H1 (cell line): ENCODE results near the gene SAG. TPM values are rescaled to one million over a fixed set of nuclear protein-coding genes. Genes with fewer than 3 reads are reported as not detected.

Experiments used
- CTCF ChIA-PET: fragments of 300-600 bp; sonication (Branson Sonifier 250); formaldehyde crosslinking; loops from one replicate; lab custom pipeline; 2021; ENCODE audit not compliant: partially characterized antibody; lab: Charles Lee
- POLR2A ChIA-PET: fragments of 300-600 bp; sonication (Branson Sonifier 250); formaldehyde crosslinking; loops from one replicate; lab custom pipeline; 2021; ENCODE audit warnings: inconsistent platforms; ENCODE audit not compliant: partially characterized antibody; lab: Charles Lee
- DNase-seq, 2 experiments: peaks; one replicate each; pipeline versions ENCODE4 v3.0.0 to v3.0.0-alpha.2; 2010 to 2022; ENCODE audit warnings: low spot score in 2 of 2, low read depth in 1 of 2, mixed read lengths in 1 of 2
- FAIRE-seq: peaks from 2 replicates; lab custom pipeline; 2011; peaks lifted over from hg19 to GRCh38; lab: Jason Lieb, UNC
- H2AFZ ChIP-seq: 2 replicates; pipeline ENCODE4 v1.8.1; 2012; ENCODE audit warnings: low read length, inconsistent platforms
- H2AK5ac ChIP-seq: 2 replicates; pipeline ENCODE4 v1.6.1; 2013; ENCODE audit warnings: low read depth, low read length
- H2BK120ac ChIP-seq: replicated peaks from 2 replicates; pipeline ENCODE3; 2013; ENCODE audit warnings: low read depth, low read length, inconsistent platforms
- H2BK12ac ChIP-seq: 2 replicates; pipeline ENCODE4 v1.6.1; 2013; ENCODE audit warnings: low read depth, low read length
- H2BK15ac ChIP-seq: 2 replicates; pipeline ENCODE4 v1.6.1; 2013; ENCODE audit warnings: low read length
- H2BK20ac ChIP-seq: 2 replicates; pipeline ENCODE4 v1.6.1; 2013; ENCODE audit warnings: low read length
- H2BK5ac ChIP-seq: 2 replicates; pipeline ENCODE4 v1.6.1; 2013; ENCODE audit warnings: low read depth, low read length
- H3K14ac ChIP-seq: 2 replicates; pipeline ENCODE4 v1.6.1; 2013; ENCODE audit warnings: inconsistent platforms; ENCODE audit not compliant: insufficient read length
- H3K18ac ChIP-seq: 2 replicates; pipeline ENCODE4 v1.6.1; 2013; ENCODE audit warnings: low read length; ENCODE audit errors: extremely low read depth
- H3K23ac ChIP-seq: 2 replicates; pipeline ENCODE4 v1.6.1; 2013; ENCODE audit warnings: inconsistent platforms; ENCODE audit not compliant: insufficient read length
- H3K23me2 ChIP-seq: 2 replicates; pipeline ENCODE4 v1.6.1; 2013; ENCODE audit warnings: low read depth, low read length
- H3K27ac ChIP-seq: 2 replicates; pipeline ENCODE4 v1.6.1; 2011; ENCODE audit warnings: low read depth, low read length, inconsistent platforms
- H3K27me3 ChIP-seq, 4 experiments: replicated peaks in 1 of 4; 1 replicate in 1 of 4; 2 replicates in 3 of 4; pipeline versions ENCODE4 v1.6.1 to v1.8.1; 2011 to 2013; ENCODE audit warnings: low read length in 3 of 4, mild to moderate bottlenecking in 3 of 4, inconsistent platforms in 2 of 4, mixed read lengths in 2 of 4, moderate library complexity in 1 of 4; ENCODE audit not compliant: control insufficient read depth in 3 of 4, insufficient read depth in 3 of 4; ENCODE audit errors: extremely low read depth in 1 of 4
- H3K36me3 ChIP-seq, 4 experiments: 2 replicates each; pipeline versions ENCODE4 v1.6.1 to v1.8.1; 2011 to 2013; ENCODE audit warnings: mild to moderate bottlenecking in 4 of 4, low read length in 3 of 4, moderate library complexity in 2 of 4, control low read depth in 1 of 4, inconsistent platforms in 1 of 4; ENCODE audit not compliant: insufficient read depth in 4 of 4, control insufficient read depth in 2 of 4
- H3K4ac ChIP-seq: replicated peaks from 2 replicates; pipeline ENCODE3; 2013; ENCODE audit warnings: low read length, low read depth, mixed read lengths, inconsistent platforms; ENCODE audit not compliant: insufficient read length
- H3K4me1 ChIP-seq, 4 experiments: replicated peaks in 1 of 4; 1 replicate in 1 of 4; 2 replicates in 3 of 4; pipeline versions ENCODE4 v1.6.1 to v1.8.1; 2011 to 2013; ENCODE audit warnings: low read length in 3 of 4, inconsistent platforms in 2 of 4, mixed read lengths in 1 of 4; ENCODE audit not compliant: insufficient read depth in 4 of 4, control insufficient read depth in 3 of 4
- H3K4me2 ChIP-seq, 2 experiments: 2 replicates each; pipeline versions ENCODE4 v1.6.1 to v1.8.1; 2011 to 2013; ENCODE audit warnings: low read depth in 2 of 2, low read length in 2 of 2, control low read depth in 1 of 2, inconsistent platforms in 1 of 2, mild to moderate bottlenecking in 1 of 2; ENCODE audit not compliant: insufficient read depth in 1 of 2
- H3K4me3 ChIP-seq, 4 experiments: fragments of 200-600, 300-600 bp in 1 of 4; sonication (generic), shearing (Covaris generic), sonication (Bioruptor Twin) in 1 of 4; 2 replicates each; pipeline versions ENCODE4 v1.5.1 to v1.8.1; 2011 to 2016; ENCODE audit warnings: low read length in 4 of 4, low read depth in 3 of 4, control low read depth in 2 of 4, inconsistent platforms in 2 of 4, mild to moderate bottlenecking in 2 of 4, mixed read lengths in 1 of 4, moderate library complexity in 1 of 4; ENCODE audit not compliant: insufficient read depth in 2 of 4; ENCODE audit errors: extremely low read depth in 1 of 4
- H3K56ac ChIP-seq: replicated peaks from 2 replicates; pipeline ENCODE3; 2013; ENCODE audit warnings: low read depth, mild to moderate bottlenecking, mixed read lengths, low read length, inconsistent platforms; ENCODE audit not compliant: insufficient read length
- H3K79me1 ChIP-seq: 2 replicates; pipeline ENCODE4 v1.6.1; 2013; ENCODE audit warnings: low read depth, low read length, control low read depth
- H3K79me2 ChIP-seq, 2 experiments: 2 replicates each; pipeline versions ENCODE4 v1.6.1 to v1.8.1; 2012 to 2013; ENCODE audit warnings: low read length in 2 of 2, mild to moderate bottlenecking in 2 of 2, inconsistent platforms in 1 of 2; ENCODE audit not compliant: insufficient read depth in 2 of 2, control insufficient read depth in 1 of 2
- H3K9ac ChIP-seq, 4 experiments: replicated peaks in 1 of 4; 1 replicate in 1 of 4; 2 replicates in 3 of 4; pipeline versions ENCODE4 v1.6.1 to v1.8.1; 2011 to 2013; ENCODE audit warnings: low read depth in 3 of 4, low read length in 3 of 4, control low read depth in 2 of 4, mild to moderate bottlenecking in 2 of 4, moderate library complexity in 2 of 4, inconsistent platforms in 1 of 4; ENCODE audit errors: extremely low read depth in 1 of 4
- H3K9me3 ChIP-seq, 2 experiments: 2 replicates each; pipeline versions ENCODE4 v1.6.1 to v1.8.1; 2012 to 2013; ENCODE audit warnings: mild to moderate bottlenecking in 2 of 2, moderate library complexity in 2 of 2, control low read depth in 1 of 2, inconsistent platforms in 1 of 2, low read depth in 1 of 2, low read length in 1 of 2, mixed read lengths in 1 of 2; ENCODE audit not compliant: insufficient read depth in 2 of 2
- H4K20me1 ChIP-seq, 2 experiments: replicated peaks in 1 of 2; 2 replicates each; pipeline versions ENCODE3 to v1.8.1; 2011 to 2013; ENCODE audit warnings: inconsistent platforms in 2 of 2, low read length in 2 of 2, mild to moderate bottlenecking in 1 of 2; ENCODE audit not compliant: insufficient read depth in 2 of 2, control insufficient read depth in 1 of 2
- H4K5ac ChIP-seq: 2 replicates; pipeline ENCODE4 v1.6.1; 2013; ENCODE audit warnings: low read length, low read depth, mixed read lengths, inconsistent platforms; ENCODE audit not compliant: insufficient read length
- H4K8ac ChIP-seq: 2 replicates; pipeline ENCODE4 v1.8.0; 2013; ENCODE audit warnings: mild to moderate bottlenecking, moderate library complexity, low read length, inconsistent platforms; ENCODE audit not compliant: insufficient read depth; ENCODE audit errors: extremely low read depth
- H4K91ac ChIP-seq: replicated peaks from 2 replicates; pipeline ENCODE3; 2013; ENCODE audit warnings: low read length, mixed read lengths, inconsistent platforms; ENCODE audit not compliant: insufficient read length
- ASH2L ChIP-seq: fragments of 200-600, 300-600 bp; sonication (generic); IDR thresholded peaks from one replicate; pipeline ENCODE4 v1.7.1; 2017; ENCODE audit warnings: low read length
- ATF3 ChIP-seq: IDR thresholded peaks from 2 replicates; pipeline ENCODE4 v1.6.1; 2011; ENCODE audit warnings: low read depth, mild to moderate bottlenecking, low read length; ENCODE audit not compliant: insufficient read depth
- CEBPB ChIP-seq: IDR thresholded peaks from 2 replicates; pipeline ENCODE4 v1.6.1; 2012; ENCODE audit warnings: low read depth, low read length
- FOSL1 ChIP-seq: IDR thresholded peaks from 2 replicates; pipeline ENCODE4 v1.6.1; 2011; ENCODE audit warnings: mild to moderate bottlenecking, low read depth, low read length, moderate library complexity; ENCODE audit not compliant: insufficient read depth
- HDAC6 ChIP-seq: IDR thresholded peaks from one replicate; pipeline ENCODE4 v1.7.1; 2012; ENCODE audit warnings: low read depth, mild to moderate bottlenecking, inconsistent platforms, low read length, moderate library complexity
- PHF8 ChIP-seq: fragments of 200-600 bp; sonication (generic); conservative IDR thresholded peaks from 2 replicates; pipeline ENCODE4 v1.7.1; 2012; ENCODE audit warnings: low read depth, mild to moderate bottlenecking, inconsistent platforms, low read length, moderate library complexity
- POLR2A ChIP-seq, 2 experiments: IDR thresholded peaks; 1 replicate in 1 of 2; 2 replicates in 1 of 2; pipeline ENCODE4 v1.6.1; 2011; ENCODE audit warnings: low read depth in 2 of 2, low read length in 2 of 2, mild to moderate bottlenecking in 2 of 2; ENCODE audit errors: control extremely low read depth in 1 of 2
- POU5F1 ChIP-seq: IDR thresholded peaks from 2 replicates; pipeline ENCODE4 v1.6.1; 2011; ENCODE audit warnings: low read depth, mild to moderate bottlenecking, low read length, moderate library complexity
- RAD21 ChIP-seq, 2 experiments: IDR thresholded peaks in 1 of 2; conservative IDR thresholded peaks in 1 of 2; 2 replicates each; pipeline ENCODE4 v1.6.1; 2011; ENCODE audit warnings: low read depth in 2 of 2, low read length in 2 of 2, improper control_type of control experiment in 1 of 2, inconsistent platforms in 1 of 2, mild to moderate bottlenecking in 1 of 2, moderate library complexity in 1 of 2
- SIX5 ChIP-seq: IDR thresholded peaks from 2 replicates; pipeline ENCODE4 v1.6.1; 2011; ENCODE audit warnings: mild to moderate bottlenecking, low read depth, low read length
- SP1 ChIP-seq: IDR thresholded peaks from 2 replicates; pipeline ENCODE4 v1.6.1; 2011; ENCODE audit warnings: low read depth, low read length
- SP4 ChIP-seq: IDR thresholded peaks from 2 replicates; pipeline ENCODE4 v1.6.1; 2012; ENCODE audit warnings: low read length, inconsistent platforms
- TCF12 ChIP-seq: IDR thresholded peaks from 2 replicates; pipeline ENCODE4 v1.6.1; 2011; ENCODE audit warnings: low read depth, mild to moderate bottlenecking, low read length
- USF2 ChIP-seq: IDR thresholded peaks from 2 replicates; pipeline ENCODE4 v1.6.1; 2011; ENCODE audit warnings: low read length, improper control_type of control experiment
- WGBS, 2 experiments: shearing (Covaris generic) in 1 of 2; methylation state at CpG; one replicate each; pipeline versions ENCODE4 v1.1.6 to v1.1.7; 2013 to 2015; ENCODE audit warnings: low lambda C conversion rate in 2 of 2, mixed read lengths in 2 of 2, inconsistent platforms in 1 of 2, low coverage in 1 of 2, missing lambda C conversion rate in 1 of 2; ENCODE audit not compliant: insufficient replicate concordance in 2 of 2, insufficient coverage in 1 of 2, insufficient read length in 1 of 2; ENCODE audit errors: extremely low coverage in 1 of 2, missing lambda C conversion rate in 1 of 2; 5-methylcytosine and 5-hydroxymethylcytosine counted together
- polyA plus RNA-seq, 7 experiments: library from polyadenylated mRNA; depleted of rRNA in 3 of 7; stranded (reverse) in 5 of 7; unstranded in 2 of 7; fragments of >200 nt in 5 of 7; fragments of 200-250 nt in 2 of 7; gene quantifications; 1 replicate in 5 of 7; 2 replicates in 1 of 7; 4 replicates in 1 of 7; pipeline versions ENCODE4 v1.2.1 to v1.2.3, GENCODE V29; 2011 to 2013; ENCODE audit warnings: missing spikeins in 2 of 7, mixed read lengths in 2 of 7
- total RNA-seq: library from RNA; stranded (reverse); fragmentation: NEBNext Ultra II Directional; extraction: Animal tissue kit (Norgen Biotek cat#: 25700); gene quantifications from 2 replicates; pipeline ENCODE4 v1.2.1, GENCODE V29; 2021

The SAG gene
- total and polyA plus RNA-seq, 2 of the 8 experiments (the other 6 are each of a cell fraction or from before 2014, with no cell fraction given) = not detected

- no peak overlapping the region for H3K14ac ChIP-seq
- POLR2A ChIA-PET = no interaction called here
- no peaks in the 10 kb centered on the region for H3K23me2 ChIP-seq
- no peaks in the 10 kb centered on the region for H3K27me3 ChIP-seq
- CTCF ChIA-PET = interaction anchor here (0.6 to 1.7 kb wide), 5 partner anchors 9 to 36 kb away, joined by 3 to 5 read pairs (median 3); partner anchors contain the start of gene DGKD
- no peak overlapping the region for H3K23ac ChIP-seq
- no peak overlapping the region for H3K9ac ChIP-seq
- DNase-seq (no peak), FAIRE-seq (no peak)
- H2BK12ac ChIP-seq = no peak overlapping the region
- WGBS, 2 experiments = 75% methylated on average over 5 of the region's 6 CpGs; no CpG with 5 or more reads in 1 of the 2 experiments
- peaks cover 0 to 8% of the 10 kb centered on the region in 2 experiments; a peak in 2 of 4 replicates for H3K79me2 ChIP-seq
- H3K4me1 ChIP-seq = peaks cover 0 to 2% (median 0%) of the 10 kb centered on the region in 4 experiments; a peak in 3 of 7 replicates
- H3K4ac ChIP-seq = no peak overlapping the region
- H4K91ac ChIP-seq = no peak overlapping the region
- H4K20me1 ChIP-seq = peaks cover 4 to 5% of the 10 kb centered on the region in 2 experiments
- H3K56ac ChIP-seq = no peak overlapping the region
- H2BK120ac ChIP-seq = no peak overlapping the region
- no peak overlapping the region for H2AK5ac ChIP-seq
- H2BK5ac ChIP-seq = no peak overlapping the region
- H3K27ac ChIP-seq = no peak overlapping the region
- H3K18ac ChIP-seq = no peak overlapping the region
- no peaks in the 10 kb centered on the region for H3K36me3 ChIP-seq
- H2BK20ac ChIP-seq = no peak overlapping the region
- no peak overlapping the region for H3K4me2 ChIP-seq
- no peaks in the 10 kb centered on the region for H3K9me3 ChIP-seq
- no peak overlapping the region for H3K4me3 ChIP-seq
- no peak overlapping the region for H4K5ac ChIP-seq
- H3K79me1 ChIP-seq = peaks cover 1% of the 10 kb centered on the region
- no peak overlapping the region for H2AFZ ChIP-seq
- no peak overlapping the region for H4K8ac ChIP-seq
- H2BK15ac ChIP-seq = no peak overlapping the region
- TF ChIP-seq FOSL1 = no peak
- no peak for TF ChIP-seq SP1
- TF ChIP-seq ASH2L = no peak
- no peak for TF ChIP-seq HDAC6
- TF ChIP-seq ATF3 = no peak
- TF ChIP-seq POLR2A (IDR thresholded peaks at IDR 0.05; ENCODE audit: control extremely low read depth in 1 of 2, low read depth in 2 of 2, low read length in 2 of 2) = no peak
- no peak for TF ChIP-seq TCF12
- no peak for TF ChIP-seq RAD21 (IDR thresholded peaks at IDR 0.05 in 1 of 2, conservative IDR thresholded peaks at IDR 0.05 in 1 of 2; ENCODE audit: low read depth in 2 of 2, low read length in 2 of 2)
- TF ChIP-seq POU5F1 = no peak
- TF ChIP-seq SP4 = no peak
- no peak for TF ChIP-seq CEBPB
- TF ChIP-seq USF2 = no peak
- no peak for TF ChIP-seq SIX5
- TF ChIP-seq PHF8 = no peak
Observed at GRCh38 chr2:233379034-233379433, 71.4 kb downstream of the SAG start.
